HG02885 (cell line): ENCODE measurements around the gene UST.
"Not testable (repeated sequence)": the region's sequence is repeated elsewhere in the genome, so short reads cannot be mapped to it uniquely, and the experiment has no call there.

Experiments
- ATAC-seq: cut with Tn5 transposase; IDR thresholded peaks from one replicate; pipeline ENCODE4 v1.9.1; 2021; ENCODE audit warnings: mild to moderate bottlenecking; ENCODE audit not compliant: unreplicated experiment, poor library complexity

The UST gene

DNA sequence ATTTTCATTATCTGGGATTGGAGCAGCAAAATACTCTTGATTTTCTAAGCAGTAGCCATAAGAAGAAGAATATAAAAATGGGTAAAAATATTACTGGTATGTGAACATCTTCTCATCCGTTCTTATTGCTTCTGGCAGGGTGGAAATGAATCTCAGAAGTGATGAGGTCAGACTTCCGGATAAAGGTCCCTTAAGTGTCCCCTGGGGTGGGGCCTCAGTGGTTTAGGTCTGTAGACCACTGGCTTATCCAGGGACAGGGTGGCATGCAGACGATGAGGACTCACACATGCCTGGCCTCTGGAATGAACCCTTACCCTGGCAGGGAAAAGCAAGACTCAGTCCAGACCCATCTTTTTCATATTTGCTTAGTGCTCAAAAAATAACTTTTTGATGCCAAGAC lies 143.3 kb downstream of the UST start:
- ATAC-seq: no peak

DNA sequence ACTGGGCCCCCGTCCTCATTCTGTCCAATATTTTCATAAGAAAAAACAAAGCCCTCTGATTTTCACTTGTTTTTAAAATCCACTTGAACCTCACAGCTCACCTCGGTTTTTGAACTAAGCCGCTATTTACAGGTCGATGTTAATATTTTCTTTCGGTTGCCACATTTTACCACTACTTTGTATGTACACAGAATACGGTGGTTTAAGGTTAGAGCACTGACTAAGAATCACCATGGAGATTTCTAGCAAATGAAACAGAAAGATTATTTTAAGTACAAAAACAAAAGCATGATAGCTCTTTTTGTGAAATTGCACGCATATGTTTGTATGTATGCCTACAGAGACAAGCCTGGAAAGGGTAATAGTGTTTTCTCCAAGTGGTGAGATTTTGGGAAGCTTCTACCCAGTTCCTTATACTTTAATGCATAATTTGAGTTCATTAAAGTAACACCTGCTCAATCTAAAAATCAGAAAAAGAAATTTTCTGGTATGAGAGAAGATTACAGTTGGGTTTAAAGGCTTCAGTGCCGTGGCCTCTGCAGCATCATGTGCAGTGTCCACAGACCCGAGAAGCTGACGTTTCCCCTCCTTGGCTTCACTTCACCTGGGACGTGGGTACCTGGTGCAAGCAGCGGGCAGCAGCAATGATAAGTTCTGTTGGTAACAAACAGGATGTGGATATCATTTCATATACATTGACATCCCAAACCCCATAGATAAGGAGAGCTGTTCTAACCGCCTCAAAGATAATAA lies 144.0 kb downstream of the UST start:
- ATAC-seq: no peak

DNA sequence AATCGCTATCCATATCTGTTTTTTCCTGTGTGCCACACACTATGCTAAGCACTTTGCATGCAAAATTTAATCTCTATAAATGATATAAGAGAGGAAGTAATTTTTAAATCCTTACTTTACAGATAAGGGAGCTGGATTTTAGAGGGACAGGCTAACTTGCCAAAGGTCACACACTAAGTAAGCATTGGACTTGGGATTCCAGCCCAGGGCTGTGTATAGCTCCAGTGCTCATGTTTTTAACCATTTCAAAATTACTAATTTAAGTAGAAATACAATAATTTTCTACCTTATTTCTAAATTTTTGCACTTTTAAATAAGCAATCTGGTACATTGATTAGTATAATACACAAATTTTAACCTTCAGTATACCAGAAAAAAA lies 144.6 kb downstream of the UST start:
- ATAC-seq: no peak

DNA sequence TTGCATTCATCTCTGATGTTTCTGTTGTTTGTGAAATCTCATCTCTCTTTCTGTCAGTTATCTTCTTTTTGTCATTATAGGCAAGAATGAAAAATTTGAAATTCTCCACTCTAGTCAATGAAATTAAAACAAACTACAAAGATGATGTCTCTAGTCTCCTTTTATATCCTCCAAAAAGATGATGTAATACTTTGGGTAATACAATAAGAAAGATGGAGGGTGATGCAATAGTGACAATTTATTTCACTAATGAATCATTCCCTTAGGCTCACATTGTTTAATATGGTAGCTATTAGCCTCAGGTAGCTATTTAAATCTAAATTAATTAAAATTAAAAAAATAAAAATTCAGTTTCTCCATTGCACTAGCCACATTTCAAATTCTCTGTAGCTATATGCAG lies 145.4 kb downstream of the UST start:
- no peak for ATAC-seq

DNA sequence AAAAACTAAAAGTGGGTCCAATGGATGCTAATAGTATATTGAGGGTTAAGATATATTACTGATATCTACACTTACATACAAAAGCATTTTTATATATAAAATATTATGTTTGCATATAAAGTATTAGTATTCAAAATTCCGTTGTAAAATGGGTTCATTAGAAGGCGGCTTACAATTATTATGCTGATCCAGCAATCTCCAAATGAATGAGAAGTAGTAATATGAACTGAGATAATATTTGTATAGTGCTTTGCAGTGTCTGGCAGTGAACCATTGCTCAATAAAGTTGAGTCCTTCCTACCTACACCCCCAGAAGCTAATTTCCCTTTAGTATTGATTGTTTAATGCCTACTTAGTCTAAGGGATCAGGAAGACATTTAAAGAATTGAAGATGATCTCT lies 146.2 kb downstream of the UST start:
- ATAC-seq: no peak

DNA sequence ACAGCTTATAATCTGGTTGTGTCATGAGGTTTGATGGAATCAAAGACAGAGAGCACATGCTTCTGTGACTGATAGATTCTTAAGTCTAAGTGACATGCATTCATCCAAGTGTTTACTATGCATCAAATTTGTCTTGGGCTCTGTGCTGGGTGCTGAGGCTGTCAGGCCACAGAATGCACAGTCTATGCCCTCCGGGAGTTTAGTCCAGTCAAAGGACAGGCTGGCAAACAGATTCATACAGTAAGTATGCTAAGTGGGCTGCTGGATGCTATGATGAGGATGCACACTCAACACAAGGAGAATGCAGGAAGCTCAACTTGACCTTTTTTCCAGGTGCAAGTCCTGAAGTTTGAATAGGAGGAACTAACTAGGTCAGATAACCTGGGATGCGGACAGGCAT lies 146.7 kb downstream of the UST start:
- no peak for ATAC-seq

DNA sequence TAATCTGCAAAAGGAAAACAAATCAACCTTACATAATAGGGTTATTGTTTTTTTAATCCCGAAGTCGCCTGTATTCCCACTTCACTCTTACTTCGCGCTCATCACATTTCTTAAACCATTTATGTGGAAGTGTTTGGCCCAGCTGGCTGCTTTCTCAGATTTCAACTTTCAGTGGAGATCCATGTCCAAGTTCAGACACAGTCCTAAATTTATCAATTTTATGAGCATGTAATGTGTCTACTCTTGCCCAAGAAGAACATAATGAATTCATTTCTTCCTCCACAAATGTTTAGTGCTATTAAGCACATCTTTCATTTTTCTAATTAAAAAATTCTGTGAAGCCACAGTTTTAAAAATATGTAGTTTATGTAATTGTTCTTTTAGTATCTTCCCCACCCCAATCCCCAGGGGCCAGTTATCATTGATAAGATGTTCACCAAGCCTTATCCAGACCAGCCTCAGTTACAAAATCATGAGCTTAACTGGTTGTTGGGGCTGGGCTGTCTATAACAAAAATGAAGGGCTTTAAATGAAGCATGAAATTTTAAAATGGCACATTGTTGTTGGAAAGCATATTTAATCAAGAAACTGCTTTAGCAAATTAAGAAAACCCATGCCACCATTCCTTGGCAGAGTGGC lies 151.7 kb downstream of the UST start:
- ATAC-seq: no peak

DNA sequence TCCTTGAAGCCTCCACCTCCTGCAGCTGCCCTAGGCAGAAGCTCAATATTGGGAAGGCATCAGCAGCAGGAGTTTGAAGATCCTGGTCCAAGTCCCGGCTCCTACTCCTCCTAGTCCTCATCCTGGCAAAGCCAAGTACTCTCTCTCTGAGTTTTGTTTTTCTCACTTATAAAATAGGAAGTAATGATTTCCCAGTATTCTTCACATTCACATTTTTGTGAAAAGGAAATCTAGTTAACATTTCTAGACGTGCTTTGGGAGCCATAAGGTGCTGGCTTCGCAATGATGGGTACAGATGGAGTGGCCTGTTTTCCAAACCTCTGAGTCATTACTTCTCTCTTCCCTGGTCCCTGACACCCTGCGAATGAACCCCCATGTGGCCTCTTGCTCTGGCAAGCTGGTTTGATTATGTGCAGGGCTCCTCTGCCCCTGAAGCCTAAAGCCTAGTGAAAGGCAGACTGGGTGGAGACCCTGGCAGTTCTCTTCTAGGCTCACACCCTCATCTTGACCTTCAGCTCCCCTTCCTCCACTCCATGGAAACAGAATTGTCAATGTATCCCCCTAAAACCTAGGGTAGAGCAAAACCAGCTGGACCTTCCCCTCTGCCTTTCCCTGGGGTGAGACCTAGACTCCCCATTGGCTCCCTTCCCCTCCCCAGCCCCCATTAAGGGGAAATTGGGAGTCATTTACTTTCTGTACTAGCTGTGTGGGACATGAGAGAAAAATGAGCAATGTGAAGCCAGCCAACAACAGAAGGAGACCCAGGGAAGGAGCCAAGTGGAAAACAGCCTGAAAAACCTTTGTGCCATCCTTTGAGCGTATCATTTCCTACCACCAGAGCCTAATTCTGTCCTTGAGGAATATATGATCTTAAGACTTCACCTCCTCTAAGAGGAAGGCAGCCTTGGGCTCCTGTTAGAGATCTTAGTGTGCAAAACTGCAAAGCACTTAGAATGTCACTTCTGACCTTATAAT lies 158.4 kb downstream of the UST start:
- no peak for ATAC-seq

DNA sequence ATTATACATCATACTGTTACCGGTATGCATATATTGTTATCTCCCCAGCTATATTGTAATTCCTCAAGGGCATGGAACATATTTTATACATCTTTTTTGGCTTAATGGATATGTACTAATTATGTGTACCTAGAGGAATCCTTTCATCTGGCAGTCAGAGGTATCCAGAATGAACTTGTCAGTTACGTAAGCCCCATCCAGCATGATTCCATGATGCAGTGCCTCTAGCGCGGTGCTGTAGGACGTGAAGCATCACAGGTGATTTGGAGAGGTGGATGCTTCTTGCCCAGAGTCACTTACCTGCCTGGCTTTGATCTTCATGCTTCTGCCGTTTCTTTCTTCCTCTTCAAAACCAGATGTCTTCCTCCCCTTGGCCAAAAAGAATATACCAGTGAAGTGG lies 159.1 kb downstream of the UST start:
- ATAC-seq: no peak

DNA sequence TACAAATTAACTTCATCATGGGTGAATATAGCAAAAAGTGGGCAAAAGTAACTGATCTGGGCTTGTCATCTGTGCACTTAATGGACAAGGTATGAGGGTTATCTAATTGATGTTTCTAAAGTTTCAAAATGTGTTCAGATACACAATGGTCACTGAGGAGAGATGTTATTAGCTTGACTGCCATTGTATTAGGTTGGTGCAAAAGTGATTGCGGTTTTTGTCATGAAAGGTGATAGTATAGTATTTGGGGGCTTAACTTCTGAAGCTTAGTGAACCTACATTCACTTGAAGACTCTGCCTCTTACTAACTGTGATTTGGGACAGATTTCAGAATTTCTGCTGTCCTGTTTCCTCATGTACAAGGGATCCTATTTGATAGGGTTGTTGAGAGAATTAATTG lies 159.6 kb downstream of the UST start:
- no peak for ATAC-seq

DNA sequence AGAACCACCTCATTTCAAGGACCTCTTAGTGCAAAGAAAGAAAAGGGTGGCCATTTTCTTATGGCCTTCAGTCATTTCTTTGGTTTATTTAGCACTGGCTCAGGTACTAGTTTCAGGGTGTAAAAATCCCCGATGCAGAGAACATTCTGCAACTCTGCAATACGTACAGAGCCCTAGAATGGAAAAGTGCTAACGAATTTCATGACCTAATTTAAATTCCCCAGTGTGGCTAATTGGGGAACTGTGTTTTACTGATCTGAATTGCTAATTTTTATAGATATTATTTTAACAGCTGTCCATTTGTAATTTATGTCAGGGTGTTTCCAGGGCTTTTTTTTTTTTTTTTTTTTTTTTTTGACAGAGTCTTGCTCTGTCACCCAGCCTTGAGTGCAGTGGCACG lies 160.7 kb downstream of the UST start:
- ATAC-seq: peak; percentile 76

DNA sequence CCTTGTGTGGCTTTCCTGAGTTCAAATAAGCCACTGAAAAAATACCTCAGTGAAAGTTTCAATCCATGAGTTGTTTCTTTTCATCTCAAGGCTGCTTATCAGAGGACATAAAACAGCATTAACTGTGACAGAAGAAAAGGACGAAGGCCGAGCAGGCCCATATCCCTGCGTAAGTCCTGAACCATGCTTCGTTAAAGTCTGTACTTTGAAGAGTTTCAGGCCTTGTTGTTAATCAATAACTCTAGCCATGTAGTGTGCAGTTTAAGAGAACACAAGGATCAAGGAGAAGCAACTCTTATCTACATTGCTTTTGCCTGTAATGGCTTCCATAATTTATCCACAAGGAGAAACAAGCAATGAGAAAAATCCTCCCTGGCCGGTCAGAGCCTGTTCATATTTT lies 165.4 kb downstream of the UST start:
- ATAC-seq: no peak

DNA sequence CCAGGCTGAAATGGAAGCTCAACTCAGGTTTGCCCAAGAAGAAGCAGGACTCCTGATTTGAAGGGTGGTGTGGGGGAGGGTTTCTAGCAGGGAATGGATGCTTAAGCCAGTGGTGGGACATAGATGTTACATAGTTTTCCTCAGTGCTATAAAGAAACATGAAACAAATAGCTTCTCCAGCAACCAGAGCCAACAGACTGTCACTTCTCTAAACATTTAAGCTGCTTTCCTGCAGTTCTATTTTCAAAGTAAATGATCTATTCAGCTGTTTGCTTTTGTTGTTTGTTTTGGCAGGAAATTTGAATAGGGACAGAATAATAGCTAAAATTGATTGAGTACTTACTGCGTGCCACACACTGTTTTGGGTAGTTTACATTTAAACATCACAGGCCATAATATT lies 169.0 kb downstream of the UST start:
- ATAC-seq: no peak

DNA sequence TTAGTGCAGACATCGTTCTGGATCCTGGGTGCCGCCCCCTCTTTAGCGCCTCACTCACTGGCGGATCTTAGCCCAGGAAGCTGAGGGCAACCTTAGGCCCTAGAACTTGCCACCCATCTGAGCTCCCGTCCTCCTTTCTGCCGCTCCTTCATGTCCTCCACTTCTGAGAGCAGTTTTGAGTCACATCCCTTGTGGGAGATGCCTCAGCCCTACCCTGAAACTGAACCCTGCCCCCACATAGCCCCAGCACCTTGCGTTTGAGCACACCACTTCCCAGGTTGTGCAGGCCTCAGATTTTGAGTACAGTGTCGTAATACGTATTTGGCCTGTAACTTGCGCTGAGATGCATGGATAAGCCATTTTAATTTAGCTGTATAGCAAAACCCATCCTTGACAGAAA lies 169.7 kb downstream of the UST start:
- ATAC-seq: not testable (repeated sequence)

DNA sequence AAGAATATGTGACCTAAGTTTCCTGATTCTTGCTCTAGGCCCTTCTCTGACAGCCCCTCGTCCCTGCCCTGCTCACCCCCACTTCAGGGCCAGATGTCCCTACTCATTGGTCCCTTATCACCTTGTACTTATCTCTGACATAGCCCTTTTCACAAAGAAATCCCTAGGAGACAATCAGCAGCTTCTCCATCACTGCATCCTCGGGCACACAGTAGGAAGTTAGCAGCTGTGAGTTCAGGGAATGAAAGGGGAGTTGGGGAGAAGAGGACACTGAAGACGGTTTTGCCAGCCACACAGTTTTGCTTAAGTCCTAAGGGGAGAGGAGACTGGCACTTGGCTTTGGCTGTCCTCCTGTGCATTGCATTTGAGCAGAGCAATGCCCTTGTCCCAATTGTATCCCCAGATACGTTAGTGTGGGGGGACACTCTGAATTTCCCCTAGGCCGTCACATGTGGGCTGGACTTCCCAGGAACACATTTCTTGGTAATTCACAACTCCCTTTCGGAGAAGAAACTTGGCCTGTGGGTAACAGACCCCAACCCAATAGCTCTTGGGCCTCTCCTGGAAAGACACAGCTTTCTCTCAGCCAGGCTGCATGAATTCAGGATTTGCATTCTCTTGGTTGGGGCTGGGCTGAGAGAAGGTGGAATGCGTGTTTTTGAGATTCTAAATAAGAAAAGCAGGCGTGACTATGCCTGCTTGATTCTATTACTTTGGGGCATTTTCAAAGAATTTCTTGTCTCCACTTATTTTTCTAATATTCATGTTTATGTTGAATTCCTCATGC lies 177.6 kb downstream of the UST start:
- ATAC-seq: no peak

DNA sequence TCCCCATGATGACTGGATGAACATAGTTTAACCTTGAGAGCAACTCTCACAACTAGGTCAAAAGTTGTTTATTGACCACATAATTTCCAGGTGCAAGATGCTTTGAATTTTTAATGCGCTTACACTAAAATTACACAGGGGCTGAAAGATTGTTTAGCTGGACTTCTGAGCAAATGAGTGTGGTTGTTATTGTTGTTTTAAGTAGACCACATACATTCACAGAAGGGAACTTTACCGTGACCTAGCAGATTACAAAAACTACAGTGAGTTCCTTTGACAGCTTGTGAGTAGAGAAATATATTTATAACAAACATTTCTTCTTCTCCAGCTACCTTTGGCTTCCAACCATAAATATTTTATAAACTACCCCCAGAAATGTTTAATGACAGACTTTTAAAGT lies 178.9 kb downstream of the UST start:
- no peak for ATAC-seq

DNA sequence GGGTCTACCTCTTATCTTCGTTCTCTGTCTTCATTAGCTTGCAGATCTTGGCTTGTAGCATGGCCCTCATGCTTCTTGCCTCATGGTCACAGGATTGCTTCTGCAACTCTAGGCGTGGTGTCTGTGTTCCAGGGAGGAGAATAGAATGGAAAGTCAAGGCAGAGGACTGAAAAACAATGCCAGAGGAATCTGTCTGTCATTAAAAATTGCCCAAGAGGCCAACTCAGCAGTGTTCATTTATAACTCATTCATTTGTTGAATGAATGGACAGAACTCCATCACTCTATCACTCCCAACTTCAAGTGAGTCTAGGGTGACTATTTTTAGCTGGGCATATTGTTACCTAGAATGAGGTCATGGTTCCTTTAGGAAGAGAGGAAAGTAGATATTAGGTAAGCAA lies 179.6 kb downstream of the UST start:
- no peak for ATAC-seq

DNA sequence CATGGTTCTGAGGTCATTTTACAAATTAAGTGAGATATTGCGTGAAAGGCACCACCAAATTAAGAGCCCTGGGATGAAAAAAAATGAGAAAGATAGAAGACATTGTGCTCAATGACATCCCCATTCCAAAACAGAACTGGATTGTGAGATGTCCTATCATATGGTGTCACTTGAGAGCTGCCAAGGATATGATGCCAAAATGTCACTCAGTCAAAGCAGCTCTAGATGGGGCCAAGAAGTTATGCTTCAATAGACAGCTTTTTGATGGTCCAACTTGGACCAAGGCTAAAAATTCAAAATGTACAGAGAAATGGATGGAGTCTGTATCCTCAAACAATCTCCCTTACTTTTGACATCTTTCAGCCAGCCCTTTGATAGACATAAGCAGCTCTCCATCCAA lies 180.8 kb downstream of the UST start:
- ATAC-seq: no peak

DNA sequence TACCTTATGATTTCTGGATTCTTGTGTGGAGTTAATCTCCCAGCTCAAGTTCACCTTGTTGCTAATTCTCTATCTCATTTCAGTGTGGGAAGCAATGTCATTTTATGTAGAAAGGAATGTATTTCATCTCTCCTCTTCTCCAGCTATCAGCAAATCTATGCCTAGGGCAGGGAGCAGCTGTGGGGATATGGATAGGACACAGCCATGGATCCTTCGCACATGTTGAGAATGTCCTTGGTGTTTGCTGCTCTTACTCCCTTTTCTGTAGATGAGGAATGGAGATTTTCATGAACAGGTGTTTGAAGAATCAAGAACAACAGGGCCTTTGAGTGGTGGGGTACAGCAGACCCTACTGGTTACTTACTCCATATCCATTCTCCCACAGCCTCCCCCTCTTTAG lies 182.0 kb downstream of the UST start:
- ATAC-seq: no peak

DNA sequence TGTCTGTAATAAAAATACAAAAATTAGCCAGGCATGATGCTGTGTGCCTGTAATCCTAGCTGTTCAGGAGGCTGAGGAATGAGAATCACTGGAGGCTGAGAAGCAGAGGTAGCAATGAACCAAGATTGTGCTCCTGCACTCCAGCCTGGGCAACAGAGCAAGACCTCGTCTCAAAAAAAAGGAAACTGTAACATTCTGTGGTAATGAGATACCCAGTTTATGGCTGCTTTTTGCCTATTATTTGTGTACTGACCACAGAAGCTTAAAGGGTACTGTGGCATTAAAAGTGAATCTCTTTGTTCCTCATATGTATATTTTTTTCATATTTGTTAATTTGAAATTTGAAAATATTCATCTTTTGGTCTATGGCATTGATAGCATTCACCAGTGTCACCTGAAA lies 185.4 kb downstream of the UST start:
- ATAC-seq: no peak
